GM21367 (cell line): ENCODE results near the gene MAP3K14.

Source experiments
- ATAC-seq: cut with Tn5 transposase; IDR thresholded peaks from one replicate; pipeline ENCODE4 v1.9.1; 2021; ENCODE audit not compliant: unreplicated experiment

The MAP3K14 gene

DNA sequence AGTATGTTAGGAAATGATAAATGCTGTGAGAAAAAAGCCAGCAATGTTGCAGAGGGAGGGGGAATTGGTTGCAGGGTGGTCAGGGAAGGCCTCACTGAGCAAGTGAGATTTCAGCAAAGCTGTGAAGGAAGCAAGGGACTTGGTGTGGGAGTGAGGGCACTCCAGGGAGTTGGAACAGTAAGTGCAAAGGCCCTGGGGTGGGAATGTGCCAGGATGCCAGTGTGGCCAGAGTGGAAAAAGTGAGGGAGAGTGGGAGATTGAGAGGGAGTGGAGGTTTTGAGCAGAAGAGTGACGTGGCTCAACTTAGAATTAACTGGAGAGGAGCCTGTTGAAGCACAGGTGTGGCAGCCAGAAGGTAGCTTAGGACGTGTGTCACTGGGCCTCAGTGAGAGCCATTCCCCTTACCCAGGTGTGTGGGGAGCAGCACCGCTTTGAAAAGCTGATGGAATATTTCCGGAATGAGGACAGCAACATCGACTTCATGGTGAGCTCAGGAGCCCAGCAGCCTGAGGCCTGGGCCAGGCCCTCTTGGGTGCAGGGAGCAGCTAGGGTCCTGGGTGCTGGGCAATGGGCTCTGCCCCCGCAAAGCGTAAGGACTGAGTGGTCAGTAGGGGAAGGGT is 78.6 kb downstream of the MAP3K14 start:
- no peak for ATAC-seq

DNA sequence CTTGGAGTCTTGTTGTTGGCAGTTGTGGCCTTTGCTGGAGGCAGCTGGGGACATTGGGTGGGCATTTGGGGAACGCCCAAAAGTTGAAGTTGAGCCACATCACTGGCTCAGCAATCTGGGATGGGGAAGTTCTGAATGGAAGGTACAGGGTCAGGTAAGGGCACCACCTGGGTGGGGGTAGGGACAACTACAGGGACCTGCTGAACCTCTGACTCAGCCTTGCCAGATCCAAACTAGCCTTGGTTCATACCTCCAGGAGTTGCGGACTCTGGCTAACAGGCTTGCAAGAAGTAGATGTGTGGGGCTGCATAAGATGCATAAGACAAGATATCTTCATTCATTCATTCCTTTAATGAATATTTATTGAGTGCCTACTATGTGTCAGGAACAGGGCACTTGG is 79.1 kb downstream of the MAP3K14 start:
- ATAC-seq = no peak

DNA sequence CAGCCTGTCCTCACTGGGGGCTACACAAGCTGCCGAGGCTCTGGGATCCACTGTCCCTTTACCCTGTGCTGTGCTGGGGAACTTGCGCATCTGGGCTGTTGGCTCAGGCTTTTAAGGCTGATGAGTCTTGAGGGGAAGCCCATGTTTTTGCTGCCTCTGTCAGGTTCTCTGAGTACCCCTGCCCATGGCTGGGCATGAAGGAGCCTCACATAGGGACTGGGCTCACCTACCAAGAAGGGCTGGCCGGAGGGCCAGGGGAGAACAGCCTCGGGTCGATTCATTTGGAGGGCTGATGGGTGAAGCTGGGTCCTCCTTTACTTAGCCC is 80.6 kb downstream of the MAP3K14 start:
- ATAC-seq = no peak

- ATAC-seq = no peak
Observed at GRCh38 chr17:45235416-45236281, 81.2 kb downstream of the MAP3K14 start.

DNA sequence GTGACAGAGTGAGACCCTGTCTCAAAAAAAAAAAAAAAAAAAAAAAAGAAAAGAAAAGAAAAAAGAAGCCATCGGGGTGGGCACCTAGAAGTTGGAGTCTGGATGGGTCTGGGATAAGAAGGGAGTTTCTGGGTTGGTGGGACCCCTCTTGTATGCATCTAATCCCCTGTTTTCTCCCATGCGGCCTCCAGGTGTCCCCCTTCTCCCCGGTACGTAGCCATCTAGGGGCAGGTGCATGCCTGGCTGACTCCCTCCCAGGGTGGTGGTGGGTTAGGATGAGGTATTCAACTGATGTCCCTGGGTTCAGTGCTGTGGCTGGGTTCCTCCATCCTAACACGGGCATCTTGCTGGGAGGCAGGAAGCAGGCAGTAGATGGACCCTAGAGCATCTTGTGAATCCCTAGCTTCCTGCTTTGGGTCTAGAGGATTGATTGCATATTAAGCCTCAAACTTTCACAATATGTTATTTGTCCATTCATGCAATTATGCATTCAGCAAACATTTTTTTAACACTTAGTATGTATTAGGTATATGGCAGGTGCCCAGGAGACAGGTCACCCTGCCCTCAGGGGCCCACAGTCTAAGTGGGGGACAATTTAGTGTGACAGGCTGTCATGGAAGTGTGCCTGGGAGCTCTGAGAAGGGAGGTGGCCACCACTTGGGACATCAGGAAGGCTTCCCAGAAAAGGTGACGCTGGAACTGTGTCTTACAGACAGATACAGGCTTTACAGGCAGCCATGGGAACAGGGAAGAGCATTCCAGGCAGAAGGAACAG is 82.0 kb downstream of the MAP3K14 start:
- ATAC-seq = no peak

GRCh38 chr17:45233423-45233924 is 83.3 kb downstream of the MAP3K14 start:
- ATAC-seq = no peak

GRCh38 chr17:45232514-45233422 is 84.1 kb downstream of the MAP3K14 start:
- no peak for ATAC-seq

DNA sequence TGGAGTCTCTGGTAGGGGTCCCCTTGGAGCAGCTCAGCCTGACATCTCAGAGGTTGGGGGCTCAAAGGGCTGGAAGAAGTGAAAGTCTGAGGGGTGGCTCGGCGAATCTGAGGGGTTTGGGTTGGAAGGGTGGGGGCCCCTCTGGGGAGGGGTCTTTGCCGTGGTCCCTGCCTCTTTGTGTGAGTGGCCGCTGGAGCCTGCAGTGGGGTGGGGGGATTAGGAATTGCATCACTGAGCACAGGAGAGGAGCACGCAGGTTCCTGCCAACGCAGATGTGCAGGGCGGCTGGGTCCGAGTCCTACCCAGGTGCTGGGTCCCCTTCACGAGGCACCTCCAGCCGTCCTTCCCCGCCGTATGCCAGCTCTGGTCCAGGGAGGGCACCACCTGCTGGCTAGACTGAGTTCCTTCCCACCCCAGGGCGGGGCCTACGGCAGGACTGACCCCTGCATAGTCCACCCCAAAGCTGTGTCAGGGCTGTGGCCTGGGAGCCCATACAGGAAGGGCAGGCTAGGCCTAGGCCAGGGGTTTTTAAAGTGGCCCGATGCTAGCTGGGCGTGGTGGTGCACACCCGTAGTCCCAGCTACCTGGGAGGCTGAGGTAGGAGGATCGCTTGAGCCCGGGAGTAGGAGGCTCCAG is 85.2 kb downstream of the MAP3K14 start:
- no peak for ATAC-seq

DNA sequence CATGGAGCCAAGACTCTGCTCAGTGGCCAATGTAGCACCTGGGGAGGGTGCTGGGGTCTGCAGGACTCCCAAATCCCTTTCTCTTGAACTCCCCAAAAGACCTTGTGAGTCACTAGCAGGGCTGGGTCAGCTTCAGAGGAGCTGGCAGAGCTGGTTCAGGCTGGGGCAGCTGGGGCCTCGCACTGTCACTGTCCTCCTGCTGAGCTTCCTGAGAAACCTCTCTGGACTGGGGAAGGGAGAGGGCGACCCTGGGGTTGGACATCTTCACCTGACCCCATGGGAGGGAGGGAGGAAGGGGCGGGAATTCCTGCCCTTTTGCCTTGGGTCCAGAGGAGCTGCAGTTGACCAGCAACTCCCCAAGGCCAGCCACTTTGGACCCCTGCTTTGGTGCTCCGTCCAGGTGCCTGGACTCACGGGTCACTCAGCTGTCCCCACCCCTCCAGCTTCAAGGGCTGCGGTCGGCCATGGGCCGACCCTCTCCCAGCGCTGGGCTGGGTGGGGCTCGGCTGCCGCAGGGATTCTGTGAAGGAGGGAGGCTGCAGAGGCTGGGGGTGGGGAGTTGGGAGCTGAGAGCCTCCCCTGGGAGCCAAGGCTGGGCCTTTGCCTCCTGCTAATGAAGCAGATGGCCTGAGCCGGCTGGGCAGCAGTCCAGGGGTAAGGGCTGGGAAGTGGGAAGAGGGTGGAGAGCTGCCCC is 85.9 kb downstream of the MAP3K14 start:
- ATAC-seq = no peak

GRCh38 chr17:45230410-45230786 is 86.4 kb downstream of the MAP3K14 start:
- no peak for ATAC-seq

DNA sequence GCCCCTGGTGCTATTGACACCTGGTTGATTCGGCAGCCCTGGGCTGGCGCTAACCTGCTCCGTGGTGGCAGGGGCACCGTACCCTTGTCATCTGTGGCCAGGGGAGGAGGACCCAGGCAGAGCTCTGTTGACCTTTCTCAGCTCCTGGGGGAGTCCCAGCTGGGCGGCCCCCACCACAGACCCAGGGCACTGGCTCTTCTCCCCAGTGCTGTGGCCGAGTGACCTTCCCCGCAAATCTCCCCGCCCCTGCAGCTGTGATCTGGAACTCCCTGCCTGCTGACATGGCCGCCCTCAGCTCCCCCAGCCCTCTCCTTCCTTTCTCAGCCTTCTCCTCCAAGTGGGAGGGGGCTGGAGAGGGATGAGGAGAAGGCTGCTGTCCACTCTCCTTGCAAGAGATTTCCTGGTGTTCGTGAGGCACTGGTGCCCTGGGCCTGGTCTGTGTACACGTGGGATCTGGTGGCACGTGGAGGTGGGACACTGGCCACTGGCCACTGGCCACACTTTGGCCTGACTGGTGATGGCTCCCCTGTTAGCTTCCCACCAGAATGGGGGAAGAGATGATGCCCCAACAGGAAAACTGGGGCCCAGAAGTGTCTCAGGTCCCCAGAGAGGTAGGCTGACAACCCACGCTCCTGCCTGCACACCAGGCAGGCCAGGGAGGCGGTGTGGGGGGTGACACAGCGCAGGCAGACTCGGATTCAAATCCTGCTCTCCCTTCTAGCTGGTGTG is 87.0 kb downstream of the MAP3K14 start:
- no peak for ATAC-seq

- ATAC-seq = no peak
Observed at GRCh38 chr17:45228763-45229539, 87.9 kb downstream of the MAP3K14 start.

GRCh38 chr17:45227926-45228762 is 88.7 kb downstream of the MAP3K14 start:
- ATAC-seq = no peak

GRCh38 chr17:45227101-45227925 is 89.5 kb downstream of the MAP3K14 start:
- no peak for ATAC-seq

DNA sequence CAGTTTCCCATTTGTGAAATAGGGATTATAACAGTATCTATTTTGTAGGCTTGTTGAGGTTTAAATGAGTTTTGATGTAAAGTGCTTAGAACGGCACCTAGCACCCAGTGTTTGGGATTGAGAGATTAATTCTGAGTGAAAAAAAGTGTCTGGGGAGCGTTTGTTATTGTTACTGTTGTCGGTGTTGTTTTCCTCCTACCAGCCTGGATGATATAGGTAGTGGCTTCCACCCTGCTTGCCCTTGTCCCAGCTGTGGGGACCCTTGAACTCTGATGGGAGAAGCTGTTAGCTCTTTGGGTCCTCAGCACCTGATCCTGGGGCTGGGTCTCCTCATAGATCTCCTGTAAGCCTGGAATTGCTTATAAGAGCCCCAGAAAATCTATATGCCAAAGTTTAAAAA is 90.2 kb downstream of the MAP3K14 start:
- no peak for ATAC-seq

DNA sequence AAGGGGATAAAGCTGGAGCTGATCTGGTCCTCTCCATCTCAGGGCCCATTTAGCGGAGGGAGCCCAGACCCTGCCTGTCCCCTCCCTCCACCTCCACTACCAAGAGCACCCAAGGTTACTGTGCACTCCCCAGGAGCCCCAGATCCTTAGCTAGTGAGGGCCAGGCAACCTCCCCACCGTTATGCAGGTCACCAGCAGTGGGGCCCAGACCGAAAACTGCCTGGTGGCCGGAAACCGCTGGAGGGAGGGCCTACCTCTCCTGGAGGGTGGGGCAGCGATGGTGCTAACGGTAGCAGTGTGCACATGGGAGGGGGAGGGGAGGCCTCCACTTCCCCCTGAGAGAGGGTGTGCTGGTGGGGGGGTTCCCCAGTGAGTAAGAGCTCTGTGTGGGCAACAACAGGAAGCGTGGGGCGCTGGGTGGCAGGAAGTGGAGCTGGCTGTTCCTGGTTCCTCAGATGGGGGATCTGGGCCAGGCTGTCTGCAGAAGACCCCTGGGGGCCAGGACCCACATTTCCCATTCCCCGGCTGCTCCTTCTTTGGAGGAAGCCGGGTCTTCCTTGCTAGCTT is 90.8 kb downstream of the MAP3K14 start:
- peak; percentile 39 for ATAC-seq
